ENCODE data around the gene DOCK2.

- TF ChIP-seq CTCF (IDR thresholded peaks at IDR 0.05; ENCODE audit: low read depth, low read length, poor library complexity, severe bottlenecking) (no peak), EZH2phosphoT487 (IDR thresholded peaks at IDR 0.05; ENCODE audit: borderline replicate concordance, low read length) (no peak)
These were observed 114.4 kb downstream of the DOCK2 start for GRCh38 chr5:169751490-169751889.

Measured in DOHH2 (cell line).